Keratinocyte (primary cell): ENCODE data around the gene ZDHHC20. TPM values are rescaled to one million over a fixed set of nuclear protein-coding genes. Genes with fewer than 3 reads are reported as not detected.

Source experiments
- DNase-seq: peaks from one replicate; pipeline ENCODE4 v3.0.0-alpha.2; 2011; ENCODE audit warnings: low read depth, missing footprints, low spot score
- FAIRE-seq: peaks from 2 replicates; lab custom pipeline; 2011; peaks lifted over from hg19 to GRCh38; lab: Jason Lieb, UNC
- H2AFZ ChIP-seq: 2 replicates; pipeline ENCODE4 v1.6.0; 2012; ENCODE audit warnings: low read length, control low read depth, inconsistent platforms; ENCODE audit not compliant: control insufficient read depth
- H3K27ac ChIP-seq: 2 replicates; pipeline ENCODE4 v1.5.1; 2011; ENCODE audit warnings: low read length; ENCODE audit not compliant: control insufficient read depth, insufficient read depth
- H3K27me3 ChIP-seq: 3 replicates; pipeline ENCODE4 v1.6.0; 2011; ENCODE audit warnings: low read length; ENCODE audit not compliant: control insufficient read depth, insufficient read depth; ENCODE audit errors: extremely low read depth
- H3K36me3 ChIP-seq, 2 experiments: 2 replicates in 1 of 2; 3 replicates in 1 of 2; pipeline ENCODE4 v1.5.1; 2011; ENCODE audit warnings: low read length in 2 of 2, mild to moderate bottlenecking in 1 of 2; ENCODE audit not compliant: control insufficient read depth in 2 of 2, insufficient read depth in 2 of 2; ENCODE audit errors: extremely low read depth in 1 of 2
- H3K4me1 ChIP-seq: 3 replicates; pipeline ENCODE4 v1.5.1; 2011; ENCODE audit warnings: low read length; ENCODE audit not compliant: control insufficient read depth, insufficient read depth; ENCODE audit errors: extremely low read depth
- H3K4me2 ChIP-seq: 3 replicates; pipeline ENCODE4 v1.6.0; 2011; ENCODE audit warnings: low read depth, low read length; ENCODE audit not compliant: control insufficient read depth, insufficient read depth; ENCODE audit errors: extremely low read depth
- H3K4me3 ChIP-seq, 3 experiments: fragments of 200-600 bp in 1 of 3; sonication (generic) in 1 of 3; 2 replicates in 2 of 3; 3 replicates in 1 of 3; pipeline ENCODE4 v1.5.1; 2011 to 2016; ENCODE audit warnings: low read length in 3 of 3, mild to moderate bottlenecking in 3 of 3, control low read depth in 2 of 3, inconsistent platforms in 1 of 3, low read depth in 1 of 3, mixed read lengths in 1 of 3, mixed run types in 1 of 3, moderate library complexity in 1 of 3; ENCODE audit not compliant: control insufficient read depth in 2 of 3, insufficient read depth in 2 of 3; ENCODE audit errors: extremely low read depth in 1 of 3
- H3K79me2 ChIP-seq: 2 replicates; pipeline ENCODE4 v1.6.0; 2012; ENCODE audit warnings: low read length; ENCODE audit not compliant: control insufficient read depth, insufficient read depth
- H3K9ac ChIP-seq: 3 replicates; pipeline ENCODE4 v1.6.0; 2011; ENCODE audit warnings: low read length; ENCODE audit not compliant: control insufficient read depth, insufficient read depth; ENCODE audit errors: extremely low read depth
- H3K9me1 ChIP-seq: 3 replicates; pipeline ENCODE4 v1.6.0; 2011; ENCODE audit warnings: low read length; ENCODE audit not compliant: control insufficient read depth, insufficient read depth; ENCODE audit errors: extremely low read depth
- H3K9me3 ChIP-seq: 2 replicates; pipeline ENCODE4 v1.5.1; 2012; ENCODE audit warnings: low read depth, low read length; ENCODE audit not compliant: control insufficient read depth
- H4K20me1 ChIP-seq: 3 replicates; pipeline ENCODE4 v1.6.0; 2011; ENCODE audit warnings: low read length; ENCODE audit not compliant: control insufficient read depth, insufficient read depth; ENCODE audit errors: extremely low read depth
- EZH2 ChIP-seq: IDR thresholded peaks from one replicate; pipeline ENCODE4 v1.6.1; 2012; ENCODE audit warnings: inconsistent platforms, mild to moderate bottlenecking, low read length, moderate library complexity
- dilution Hi-C: fragments of 300-500 bp; cut with MboI; formaldehyde crosslinking; loops from one replicate; pipeline ENCODE4 v1.7.0; 2020; ENCODE audit warnings: low sequenced_read_pairs; ENCODE audit not compliant: extremely low pct_ligation_motif_present
- polyA plus RNA-seq, 5 experiments: library from polyadenylated mRNA; depleted of rRNA in 3 of 5; stranded (reverse) in 3 of 5; stranded (forward) in 1 of 5; unstranded in 1 of 5; fragments of >200 nt; gene quantifications; 1 replicate in 1 of 5; 2 replicates in 3 of 5; 3 replicates in 1 of 5; pipeline versions ENCODE4 v1.2.1 to v1.2.3, GENCODE V29; 2011 to 2012; ENCODE audit warnings: missing spikeins in 2 of 5, low read depth in 1 of 5, low replicate concordance in 1 of 5
- TF ChIP-seq, protein P1 (sequence below), 3 experiments: IDR thresholded peaks in 1 of 3; conservative IDR thresholded peaks in 1 of 3; optimal IDR thresholded peaks in 1 of 3; 2 replicates in 2 of 3; 3 replicates in 1 of 3; pipeline versions ENCODE3 to v1.5.1; 2011; ENCODE audit warnings: low read length in 3 of 3, mild to moderate bottlenecking in 3 of 3, moderate library complexity in 2 of 3, control low read depth in 1 of 3, inconsistent platforms in 1 of 3; ENCODE audit not compliant: insufficient read depth in 2 of 3; ENCODE audit errors: extremely low read depth in 1 of 3

ZDHHC20 gene
- polyA plus RNA-seq, 1 donor (not counting 4 experiments of a cell fraction or from before 2014, with no cell fraction given), result 45.8 TPM

DNA sequence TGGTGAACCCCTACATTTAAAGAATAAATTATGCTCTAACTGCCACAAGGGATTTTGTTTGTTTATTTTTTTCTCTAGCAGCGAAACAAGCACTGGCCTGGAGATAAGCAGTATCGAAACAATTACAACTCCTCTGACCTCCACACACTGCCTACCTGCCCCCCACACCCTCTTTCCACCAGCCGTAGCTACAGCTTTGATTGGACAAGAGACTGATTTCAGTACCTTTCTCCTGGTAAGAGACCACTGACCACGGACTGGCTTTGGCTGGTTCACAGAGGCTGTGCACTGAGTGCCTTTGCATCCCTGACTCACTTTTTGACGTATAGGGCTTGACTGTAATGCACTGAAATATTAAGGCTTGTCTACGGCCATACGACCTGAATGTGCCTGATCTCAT lies 7.4 kb upstream of the ZDHHC20 start:
- no peak for FAIRE-seq
- dilution Hi-C loops, result no loop called here

DNA sequence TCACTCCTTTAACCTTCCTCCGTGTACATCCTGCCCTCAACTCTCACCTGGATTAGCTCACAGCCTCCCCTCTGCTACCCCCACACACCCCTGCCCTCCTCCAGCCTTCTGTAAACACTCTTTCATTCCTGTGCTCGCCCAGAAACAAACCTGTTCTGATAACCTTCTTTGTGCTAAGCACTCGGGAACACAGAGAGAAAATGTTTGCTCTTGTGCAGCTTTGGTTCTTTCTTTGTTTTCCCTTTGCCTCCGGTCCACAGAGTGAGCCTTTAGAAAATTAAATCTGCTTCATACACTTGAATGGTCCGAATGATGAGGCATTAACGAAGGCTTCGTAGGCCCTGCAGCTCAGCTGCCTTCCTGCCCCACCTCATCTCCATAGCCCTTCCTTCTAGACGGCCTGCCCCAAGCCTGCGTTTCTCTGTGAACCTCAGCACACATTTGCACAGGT lies 6.6 kb upstream of the ZDHHC20 start:
- Histone ChIP-seq H3K36me3 (no peaks in the 10 kb centered on the region), H2AFZ (peak overlapping the region; percentile 6), H3K79me2 (no peaks in the 10 kb centered on the region), H3K9me3 (no peaks in the 10 kb centered on the region), H4K20me1 (no peaks in the 10 kb centered on the region), H3K4me2 (no peak overlapping the region), H3K27ac (no peak overlapping the region), H3K4me1 (no peaks in the 10 kb centered on the region), H3K9me1 (no peaks in the 10 kb centered on the region), H3K27me3 (no peaks in the 10 kb centered on the region), H3K9ac (no peak overlapping the region), H3K4me3 (no peak overlapping the region)
- no peak for TF ChIP-seq EZH2
- TF ChIP-seq, protein P1, sequence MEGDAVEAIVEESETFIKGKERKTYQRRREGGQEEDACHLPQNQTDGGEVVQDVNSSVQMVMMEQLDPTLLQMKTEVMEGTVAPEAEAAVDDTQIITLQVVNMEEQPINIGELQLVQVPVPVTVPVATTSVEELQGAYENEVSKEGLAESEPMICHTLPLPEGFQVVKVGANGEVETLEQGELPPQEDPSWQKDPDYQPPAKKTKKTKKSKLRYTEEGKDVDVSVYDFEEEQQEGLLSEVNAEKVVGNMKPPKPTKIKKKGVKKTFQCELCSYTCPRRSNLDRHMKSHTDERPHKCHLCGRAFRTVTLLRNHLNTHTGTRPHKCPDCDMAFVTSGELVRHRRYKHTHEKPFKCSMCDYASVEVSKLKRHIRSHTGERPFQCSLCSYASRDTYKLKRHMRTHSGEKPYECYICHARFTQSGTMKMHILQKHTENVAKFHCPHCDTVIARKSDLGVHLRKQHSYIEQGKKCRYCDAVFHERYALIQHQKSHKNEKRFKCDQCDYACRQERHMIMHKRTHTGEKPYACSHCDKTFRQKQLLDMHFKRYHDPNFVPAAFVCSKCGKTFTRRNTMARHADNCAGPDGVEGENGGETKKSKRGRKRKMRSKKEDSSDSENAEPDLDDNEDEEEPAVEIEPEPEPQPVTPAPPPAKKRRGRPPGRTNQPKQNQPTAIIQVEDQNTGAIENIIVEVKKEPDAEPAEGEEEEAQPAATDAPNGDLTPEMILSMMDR (optimal IDR thresholded peaks at IDR 0.05 in 1 of 3, IDR thresholded peaks at IDR 0.05 in 1 of 3, conservative IDR thresholded peaks at IDR 0.05 in 1 of 3; ENCODE audit: extremely low read depth in 1 of 3, insufficient read depth in 2 of 3, low read length in 3 of 3), result no peak
- FAIRE-seq (no peak), DNase-seq (no peak)
- dilution Hi-C loops, result no loop called here

More for the DNA sequence above, 7.4 kb upstream of the ZDHHC20 start:
- H3K79me2 ChIP-seq, result no peaks in the 10 kb centered on the region
- TF ChIP-seq, protein P1 (optimal IDR thresholded peaks at IDR 0.05 in 1 of 3, IDR thresholded peaks at IDR 0.05 in 1 of 3, conservative IDR thresholded peaks at IDR 0.05 in 1 of 3; ENCODE audit: extremely low read depth in 1 of 3, insufficient read depth in 2 of 3, low read length in 3 of 3), result no peak
- TF ChIP-seq EZH2, result no peak
- no peaks in the 10 kb centered on the region for H3K36me3 ChIP-seq
- H3K4me2 ChIP-seq, result no peak overlapping the region
- no peaks in the 10 kb centered on the region for H4K20me1 ChIP-seq
- no peaks in the 10 kb centered on the region for H3K27me3 ChIP-seq
- no peaks in the 10 kb centered on the region for H3K4me1 ChIP-seq
- no peaks in the 10 kb centered on the region for H3K9me3 ChIP-seq
- no peak for DNase-seq
- H3K9ac ChIP-seq, result no peak overlapping the region
- no peaks in the 10 kb centered on the region for H3K9me1 ChIP-seq
- no peak overlapping the region for H2AFZ ChIP-seq
- no peak overlapping the region for H3K4me3 ChIP-seq
- H3K27ac ChIP-seq, result no peak overlapping the region
